Lower lobe of right lung (tissue), 2 donors: Measurements from ENCODE around the gene PHF21B. TPM values are rescaled to one million over a fixed set of nuclear protein-coding genes. Genes with fewer than 3 reads are reported as not detected.

Source experiments
- ATAC-seq, 2 donors: fragments of 200-7000 bp; cut with Tn5 transposase; one replicate each; pipeline ENCODE4 v1.9.1; 2020 to 2022; ENCODE audit warnings: mild to moderate bottlenecking in 2 of 2, moderate library complexity in 2 of 2
- DNase-seq: peaks from one replicate; pipeline ENCODE4 v3.0.0-alpha.2; 2020
- H3K27ac ChIP-seq: fragments of 200-600 bp; one replicate; pipeline ENCODE4 v1.8.0; 2022
- H3K27me3 ChIP-seq: fragments of 200-600 bp; one replicate; pipeline ENCODE4 v1.8.0; 2022; ENCODE audit warnings: low read depth
- H3K36me3 ChIP-seq: fragments of 200-600 bp; one replicate; pipeline ENCODE4 v1.8.0; 2022; ENCODE audit warnings: mild to moderate bottlenecking
- H3K4me1 ChIP-seq: fragments of 200-600 bp; one replicate; pipeline ENCODE4 v1.8.0; 2022
- H3K4me3 ChIP-seq: fragments of 200-600 bp; one replicate; pipeline ENCODE4 v1.8.0; 2022; ENCODE audit warnings: mild to moderate bottlenecking
- H3K9me3 ChIP-seq: fragments of 200-600 bp; one replicate; pipeline ENCODE4 v1.8.0; 2022
- CTCF ChIP-seq: fragments of 200-600 bp; IDR thresholded peaks from one replicate; pipeline ENCODE4 v1.8.0; 2022; ENCODE audit warnings: antibody characterized with exemption, mild to moderate bottlenecking
- intact Hi-C: fragments of 100-400 bp; cut with DNase I; formaldehyde crosslinking; loops from one replicate; pipeline ENCODE4 v1.11.0; 2022
- total RNA-seq: library from RNA; stranded (reverse); fragmentation: NEBNext Ultra II Directional; extraction: Animal tissue kit (Norgen Biotek cat#: 25700); gene quantifications from one replicate; pipeline ENCODE4 v1.2.1, GENCODE V29; 2021
- donor health status: DM: no; HTN: yes; CAD: no; lungs with severe emphysema.

The PHF21B gene
- total RNA-seq, 1 donor from 2014 or later: not detected

- no peak for TF ChIP-seq CTCF
- Histone ChIP-seq H3K9me3 (no peaks in the 10 kb centered on the region), H3K27ac (no peak overlapping the region), H3K4me3 (no peak overlapping the region), H3K4me1 (no peaks in the 10 kb centered on the region), H3K36me3 (no peaks in the 10 kb centered on the region), H3K27me3 (peaks cover 17% of the 10 kb centered on the region)
- ATAC-seq (no peak), DNase-seq (no peak)
- intact Hi-C loops: no loop called here
These were observed 25.8 kb downstream of the PHF21B start for GRCh38 chr22:44983878-44984482.

GRCh38 chr22:44982445-44982844 lies 27.4 kb downstream of the PHF21B start:
- no peaks in the 10 kb centered on the region for H3K36me3 ChIP-seq
- TF ChIP-seq CTCF: no peak
- no peak for DNase-seq
- ATAC-seq: no peak
- H3K27me3 ChIP-seq: peaks cover 20% of the 10 kb centered on the region
- intact Hi-C loops: no loop called here
- H3K4me1 ChIP-seq: no peaks in the 10 kb centered on the region
- H3K4me3 ChIP-seq: no peak overlapping the region
- H3K27ac ChIP-seq: no peak overlapping the region
- no peaks in the 10 kb centered on the region for H3K9me3 ChIP-seq

GRCh38 chr22:44981857-44982256 lies 27.9 kb downstream of the PHF21B start:
- no peak for DNase-seq

GRCh38 chr22:44979154-44979553 lies 30.7 kb downstream of the PHF21B start:
- DNase-seq (no peak), ATAC-seq (no peak)
- H3K36me3 ChIP-seq: no peaks in the 10 kb centered on the region
- no peak overlapping the region for H3K27ac ChIP-seq
- no peaks in the 10 kb centered on the region for H3K4me1 ChIP-seq
- H3K27me3 ChIP-seq: peaks cover 20% of the 10 kb centered on the region
- no peak overlapping the region for H3K4me3 ChIP-seq
- intact Hi-C loops: no loop called here
- TF ChIP-seq CTCF: no peak
- no peaks in the 10 kb centered on the region for H3K9me3 ChIP-seq

More at GRCh38 chr22:44981857-44982256, 27.9 kb downstream of the PHF21B start:
- no peak for TF ChIP-seq CTCF
- intact Hi-C loops: no loop called here
- Histone ChIP-seq H3K36me3 (no peaks in the 10 kb centered on the region), H3K4me3 (no peak overlapping the region), H3K9me3 (no peaks in the 10 kb centered on the region), H3K27ac (no peak overlapping the region), H3K27me3 (peaks cover 20% of the 10 kb centered on the region), H3K4me1 (no peaks in the 10 kb centered on the region)
- no peak for ATAC-seq

- no peak overlapping the region for H3K4me3 ChIP-seq
- H3K36me3 ChIP-seq: no peaks in the 10 kb centered on the region
- no peaks in the 10 kb centered on the region for H3K9me3 ChIP-seq
- no peaks in the 10 kb centered on the region for H3K4me1 ChIP-seq
- peaks cover 29% of the 10 kb centered on the region for H3K27me3 ChIP-seq
- intact Hi-C loops: no loop called here
- no peak overlapping the region for H3K27ac ChIP-seq
- TF ChIP-seq CTCF: peak; percentile 62
- DNase-seq: peak; percentile 84
- ATAC-seq: peak; percentile 90 to 93
These were observed 34.2 kb downstream of the PHF21B start for GRCh38 chr22:44975427-44976262.
